Measurements from ENCODE around the gene ILK.

ILK gene

GRCh38 chr11:6636480-6636879 is 32.9 kb downstream of the ILK start:
- TF ChIP-seq REST (IDR thresholded peaks at IDR 0.05; ENCODE audit: insufficient replicate concordance, low read depth) (no peak), GABPA (IDR thresholded peaks at IDR 0.05; ENCODE audit: low read depth) (no peak), POLR2AphosphoS5 (IDR thresholded peaks at IDR 0.05; ENCODE audit: low read depth) (no peak), SPI1 (IDR thresholded peaks at IDR 0.05; ENCODE audit: borderline replicate concordance, low read depth) (no peak)
- TF ChIP-seq, protein P1, sequence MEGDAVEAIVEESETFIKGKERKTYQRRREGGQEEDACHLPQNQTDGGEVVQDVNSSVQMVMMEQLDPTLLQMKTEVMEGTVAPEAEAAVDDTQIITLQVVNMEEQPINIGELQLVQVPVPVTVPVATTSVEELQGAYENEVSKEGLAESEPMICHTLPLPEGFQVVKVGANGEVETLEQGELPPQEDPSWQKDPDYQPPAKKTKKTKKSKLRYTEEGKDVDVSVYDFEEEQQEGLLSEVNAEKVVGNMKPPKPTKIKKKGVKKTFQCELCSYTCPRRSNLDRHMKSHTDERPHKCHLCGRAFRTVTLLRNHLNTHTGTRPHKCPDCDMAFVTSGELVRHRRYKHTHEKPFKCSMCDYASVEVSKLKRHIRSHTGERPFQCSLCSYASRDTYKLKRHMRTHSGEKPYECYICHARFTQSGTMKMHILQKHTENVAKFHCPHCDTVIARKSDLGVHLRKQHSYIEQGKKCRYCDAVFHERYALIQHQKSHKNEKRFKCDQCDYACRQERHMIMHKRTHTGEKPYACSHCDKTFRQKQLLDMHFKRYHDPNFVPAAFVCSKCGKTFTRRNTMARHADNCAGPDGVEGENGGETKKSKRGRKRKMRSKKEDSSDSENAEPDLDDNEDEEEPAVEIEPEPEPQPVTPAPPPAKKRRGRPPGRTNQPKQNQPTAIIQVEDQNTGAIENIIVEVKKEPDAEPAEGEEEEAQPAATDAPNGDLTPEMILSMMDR (IDR thresholded peaks at IDR 0.05; ENCODE audit: insufficient read depth, low read length): no peak
- no peaks in the 10 kb centered on the region for H3K27me3 ChIP-seq (ENCODE audit: insufficient read depth, poor library complexity, severe bottlenecking)
- H3K27ac ChIP-seq (replicated peaks): peak overlapping the region; percentile 93
- no peak overlapping the region for H3K4me3 ChIP-seq (replicated peaks; ENCODE audit: insufficient read depth, low read length)
- DNase-seq (ENCODE audit: low read depth in 1 of 2, low spot score in 1 of 2): no peak

- Histone ChIP-seq H3K27ac (replicated peaks) (no peak overlapping the region), H3K27me3 (ENCODE audit: insufficient read depth, poor library complexity, severe bottlenecking) (no peaks in the 10 kb centered on the region), H3K4me3 (replicated peaks; ENCODE audit: insufficient read depth, low read length) (no peak overlapping the region)
- DNase-seq (ENCODE audit: low read depth in 1 of 2, low spot score in 1 of 2): no peak
- TF ChIP-seq POLR2AphosphoS5 (IDR thresholded peaks at IDR 0.05; ENCODE audit: low read depth): no peak
- TF ChIP-seq, protein P1 (IDR thresholded peaks at IDR 0.05; ENCODE audit: insufficient read depth, low read length): no peak
- TF ChIP-seq REST (IDR thresholded peaks at IDR 0.05; ENCODE audit: insufficient replicate concordance, low read depth): no peak
- no peak for TF ChIP-seq SPI1 (IDR thresholded peaks at IDR 0.05; ENCODE audit: borderline replicate concordance, low read depth)
- TF ChIP-seq GABPA (IDR thresholded peaks at IDR 0.05; ENCODE audit: low read depth): no peak
Observed at GRCh38 chr11:6637871-6638270, 34.3 kb downstream of the ILK start.

- no peak for DNase-seq (ENCODE audit: low read depth in 1 of 2, low spot score in 1 of 2)
- no peak overlapping the region for H3K27ac ChIP-seq (replicated peaks)
- H3K4me3 ChIP-seq (replicated peaks; ENCODE audit: insufficient read depth, low read length): no peak overlapping the region
- H3K27me3 ChIP-seq (ENCODE audit: insufficient read depth, poor library complexity, severe bottlenecking): no peaks in the 10 kb centered on the region
- TF ChIP-seq SPI1 (IDR thresholded peaks at IDR 0.05; ENCODE audit: borderline replicate concordance, low read depth): no peak
- TF ChIP-seq POLR2AphosphoS5 (IDR thresholded peaks at IDR 0.05; ENCODE audit: low read depth): no peak
- TF ChIP-seq GABPA (IDR thresholded peaks at IDR 0.05; ENCODE audit: low read depth): no peak
- TF ChIP-seq, protein P1 (IDR thresholded peaks at IDR 0.05; ENCODE audit: insufficient read depth, low read length): no peak
- no peak for TF ChIP-seq REST (IDR thresholded peaks at IDR 0.05; ENCODE audit: insufficient replicate concordance, low read depth)
Observed at GRCh38 chr11:6638429-6638828, 34.9 kb downstream of the ILK start.

Measured in HL-60 (cell line).